ENCODE data around the gene GFI1B. TPM values are rescaled to one million over a fixed set of nuclear protein-coding genes. Genes with fewer than 3 reads are reported as not detected.
"Not testable (repeated sequence)": the region's sequence is repeated elsewhere in the genome, so short reads cannot be mapped to it uniquely, and the experiment has no call there.

The GFI1B gene
- total RNA-seq, 1 donor from 2014 or later, result not detected

GRCh38 chr9:132988244-132989013, 9.9 kb downstream of the GFI1B start:
- Mint-ChIP-seq H3K4me1 (no peaks in the 10 kb centered on the region), H3K27ac (ENCODE audit: unreplicated experiment) (no peak overlapping the region), H3K36me3 (ENCODE audit: low read depth) (no peaks in the 10 kb centered on the region), H3K9me3 (peaks cover 4% of the 10 kb centered on the region), H3K27me3 (ENCODE audit: low read depth) (peaks cover 11% of the 10 kb centered on the region), H3K4me3 (no peak overlapping the region)
- DNase-seq (ENCODE audit: low read depth, low spot score), result no peak
- TF ChIP-seq CTCF (conservative IDR thresholded peaks at IDR 0.05), result no peak

- Mint-ChIP-seq H3K4me3 (no peak overlapping the region), H3K36me3 (ENCODE audit: low read depth) (no peaks in the 10 kb centered on the region), H3K4me1 (no peaks in the 10 kb centered on the region), H3K27ac (ENCODE audit: unreplicated experiment) (no peak overlapping the region), H3K27me3 (ENCODE audit: low read depth) (peaks cover 11% of the 10 kb centered on the region), H3K9me3 (peaks cover 4% of the 10 kb centered on the region)
- no peak for TF ChIP-seq CTCF (conservative IDR thresholded peaks at IDR 0.05)
- DNase-seq (ENCODE audit: low read depth, low spot score), result no peak
These were observed 10.5 kb downstream of the GFI1B start for GRCh38 chr9:132989014-132989310.

GRCh38 chr9:132989414-132989996, 11.0 kb downstream of the GFI1B start:
- no peak for DNase-seq (ENCODE audit: low read depth, low spot score)
- Mint-ChIP-seq H3K27ac (ENCODE audit: unreplicated experiment) (no peak overlapping the region), H3K27me3 (ENCODE audit: low read depth) (peaks cover 14% of the 10 kb centered on the region), H3K4me3 (no peak overlapping the region), H3K36me3 (ENCODE audit: low read depth) (no peaks in the 10 kb centered on the region), H3K4me1 (peaks cover 3% of the 10 kb centered on the region), H3K9me3 (peaks cover 4% of the 10 kb centered on the region)
- TF ChIP-seq CTCF (conservative IDR thresholded peaks at IDR 0.05), result no peak

- H3K9me3 Mint-ChIP-seq; H3K4me3 Mint-ChIP-seq; H3K27ac Mint-ChIP-seq (ENCODE audit: unreplicated experiment); H3K36me3 Mint-ChIP-seq (ENCODE audit: low read depth); H3K4me1 Mint-ChIP-seq; DNase-seq (ENCODE audit: low read depth, low spot score): not testable (repeated sequence)
- H3K27me3 Mint-ChIP-seq (ENCODE audit: low read depth), result peaks cover 16% of the 10 kb centered on the region
These were observed 11.6 kb downstream of the GFI1B start for GRCh38 chr9:132989998-132990557.

GRCh38 chr9:132990781-132991180, 12.3 kb downstream of the GFI1B start:
- Mint-ChIP-seq H3K36me3 (ENCODE audit: low read depth) (no peaks in the 10 kb centered on the region), H3K27me3 (ENCODE audit: low read depth) (peaks cover 16% of the 10 kb centered on the region), H3K9me3 (peaks cover 4% of the 10 kb centered on the region), H3K4me1 (peaks cover 5% of the 10 kb centered on the region), H3K27ac (ENCODE audit: unreplicated experiment) (no peak overlapping the region), H3K4me3 (no peak overlapping the region)
- no peak for TF ChIP-seq CTCF (conservative IDR thresholded peaks at IDR 0.05)
- DNase-seq (ENCODE audit: low read depth, low spot score), result no peak
